KG1 (cell line): ENCODE measurements around the gene FAM161B.
"Not testable (repeated sequence)": the region's sequence is repeated elsewhere in the genome, so short reads cannot be mapped to it uniquely, and the experiment has no call there.

Experiments
- DNase-seq: peaks from one replicate; lab custom pipeline; 2025; lab: John Stamatoyannopoulos, UW

The FAM161B gene

GRCh38 chr14:73944432-73945158 lies 5.3 kb downstream of the FAM161B start:
- no peak for DNase-seq

- no peak for DNase-seq
These were observed 6.8 kb downstream of the FAM161B start for GRCh38 chr14:73943083-73943482.

- no peak for DNase-seq
These were observed 7.7 kb downstream of the FAM161B start for GRCh38 chr14:73942180-73942579.

GRCh38 chr14:73937012-73937411 lies 12.9 kb downstream of the FAM161B start:
- no peak for DNase-seq

- no peak for DNase-seq
These were observed 13.3 kb downstream of the FAM161B start for GRCh38 chr14:73936548-73936947.

- no peak for DNase-seq
These were observed 14.2 kb downstream of the FAM161B start for GRCh38 chr14:73935666-73936065.

- no peak for DNase-seq
These were observed 25.6 kb downstream of the FAM161B start for GRCh38 chr14:73924337-73924736.

GRCh38 chr14:73919457-73919856 lies 30.4 kb downstream of the FAM161B start:
- DNase-seq = not testable (repeated sequence)

GRCh38 chr14:73916324-73916723 lies 33.6 kb downstream of the FAM161B start:
- DNase-seq = no peak

GRCh38 chr14:73913256-73913655 lies 36.6 kb downstream of the FAM161B start:
- no peak for DNase-seq

- no peak for DNase-seq
These were observed 40.2 kb downstream of the FAM161B start for GRCh38 chr14:73909681-73910080.

- no peak for DNase-seq
These were observed 46.9 kb downstream of the FAM161B start for GRCh38 chr14:73903028-73903427.

- DNase-seq = no peak
These were observed 53.4 kb downstream of the FAM161B start for GRCh38 chr14:73896521-73896920.

- DNase-seq = no peak
These were observed 54.0 kb downstream of the FAM161B start for GRCh38 chr14:73895939-73896338.

GRCh38 chr14:73894180-73894687 lies 55.7 kb downstream of the FAM161B start:
- not testable (repeated sequence) for DNase-seq

- DNase-seq = no peak
These were observed 60.5 kb downstream of the FAM161B start for GRCh38 chr14:73889376-73889775.

GRCh38 chr14:73888971-73889370 lies 60.9 kb downstream of the FAM161B start:
- DNase-seq = no peak

- DNase-seq = no peak
These were observed 61.5 kb downstream of the FAM161B start for GRCh38 chr14:73888460-73888725.

- no peak for DNase-seq
These were observed 62.0 kb downstream of the FAM161B start for GRCh38 chr14:73887694-73888459.

- no peak for DNase-seq
These were observed 62.6 kb downstream of the FAM161B start for GRCh38 chr14:73887318-73887616.

GRCh38 chr14:73886449-73887317 lies 63.2 kb downstream of the FAM161B start, which contains the start of gene ZNF410:
ZNF410 (plus strand) TSS chr14:73886859; CDS start chr14:73892176, 5,317 bp downstream.
- peak; percentile 84 for DNase-seq

GRCh38 chr14:73884438-73885190 lies 65.3 kb downstream of the FAM161B start:
- no peak for DNase-seq
